ENCODE measurements around the gene KATNB1. TPM values are rescaled to one million over a fixed set of nuclear protein-coding genes. Genes with fewer than 3 reads are reported as not detected.

Gene KATNB1
- total RNA-seq, 1 experiment from 2014 or later, result 60.4 TPM

DNA sequence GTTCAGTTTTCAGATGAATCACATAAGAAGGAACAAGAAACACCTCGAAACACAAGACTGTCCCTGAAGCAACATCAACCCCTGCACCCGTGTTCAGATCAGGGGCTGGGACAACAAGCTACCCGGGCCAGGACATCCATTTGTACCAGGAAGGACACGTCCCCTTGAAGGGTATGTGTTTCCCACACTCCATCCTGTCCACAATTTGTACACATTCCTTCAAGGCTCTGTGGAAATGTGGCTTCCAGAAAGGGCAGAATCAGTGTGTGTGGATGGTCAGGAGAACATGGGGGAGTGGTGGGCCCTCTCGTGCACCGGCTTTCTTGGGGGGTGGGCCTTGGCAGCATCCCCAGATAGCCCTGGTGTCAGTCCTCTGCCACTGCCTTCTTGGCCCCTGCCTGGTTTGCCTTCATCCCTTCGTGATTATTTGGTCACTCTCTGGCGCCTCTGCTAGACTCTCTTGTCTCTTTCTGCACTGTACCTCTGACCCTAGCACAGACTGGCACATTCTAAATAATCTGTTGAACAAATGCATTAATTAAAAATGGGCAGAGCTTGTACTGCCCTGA, 56.4 kb downstream of the KATNB1 start:
- DNase-seq (ENCODE audit: low spot score), result no peak
- no peak overlapping the region for H3K4me3 Mint-ChIP-seq
- no peak for ATAC-seq
- H3K27ac Mint-ChIP-seq, result no peak overlapping the region
- H3K36me3 Mint-ChIP-seq, result no peaks in the 10 kb centered on the region
- ChIA-PET POLR2A (no interaction called here), CTCF (interaction anchor here (0.5 to 2.0 kb wide), 3 partner anchors 16 to 315 kb away, joined by 3 to 8 read pairs (median 5); no protein-coding TSS in a partner anchor)
- H3K4me1 Mint-ChIP-seq, result peaks cover 12% of the 10 kb centered on the region
- H3K9me3 Mint-ChIP-seq, result no peaks in the 10 kb centered on the region
- peaks cover 2% of the 10 kb centered on the region; the same call in 1 of the 2 replicates for H3K27me3 Mint-ChIP-seq (ENCODE audit: low read depth)
- TF ChIP-seq ZNF263 (CRISPR knock-in tag; IDR thresholded peaks at IDR 0.05; ENCODE audit: low read depth) (no peak), TCF7 (CRISPR knock-in tag; IDR thresholded peaks at IDR 0.05; ENCODE audit: low read depth) (no peak), ZNF396 (CRISPR knock-in tag; IDR thresholded peaks at IDR 0.05; ENCODE audit: borderline replicate concordance) (no peak), GABPB1 (CRISPR knock-in tag; IDR thresholded peaks at IDR 0.05) (no peak), ATF3 (CRISPR knock-in tag; conservative IDR thresholded peaks at IDR 0.05) (no peak), ZNF281 (CRISPR knock-in tag; IDR thresholded peaks at IDR 0.05) (no peak), NFE2L1 (CRISPR knock-in tag; IDR thresholded peaks at IDR 0.05) (no peak), SMAD3 (CRISPR knock-in tag; IDR thresholded peaks at IDR 0.05; ENCODE audit: borderline replicate concordance) (no peak), FOXK1 (CRISPR knock-in tag; IDR thresholded peaks at IDR 0.05) (no peak), AR (CRISPR knock-in tag; IDR thresholded peaks at IDR 0.05) (no peak), OVOL2 (CRISPR knock-in tag; IDR thresholded peaks at IDR 0.05; ENCODE audit: borderline replicate concordance) (no peak), TEAD1 (CRISPR knock-in tag; IDR thresholded peaks at IDR 0.05) (no peak), MXD4 (CRISPR knock-in tag; IDR thresholded peaks at IDR 0.05; ENCODE audit: borderline replicate concordance) (no peak), ZNF671 (CRISPR knock-in tag; IDR thresholded peaks at IDR 0.05) (no peak), ZNF532 (CRISPR knock-in tag; IDR thresholded peaks at IDR 0.05; ENCODE audit: borderline replicate concordance) (no peak), ATF2 (CRISPR knock-in tag; IDR thresholded peaks at IDR 0.05; ENCODE audit: borderline replicate concordance, low read depth) (no peak)
- TF ChIP-seq, protein P1, sequence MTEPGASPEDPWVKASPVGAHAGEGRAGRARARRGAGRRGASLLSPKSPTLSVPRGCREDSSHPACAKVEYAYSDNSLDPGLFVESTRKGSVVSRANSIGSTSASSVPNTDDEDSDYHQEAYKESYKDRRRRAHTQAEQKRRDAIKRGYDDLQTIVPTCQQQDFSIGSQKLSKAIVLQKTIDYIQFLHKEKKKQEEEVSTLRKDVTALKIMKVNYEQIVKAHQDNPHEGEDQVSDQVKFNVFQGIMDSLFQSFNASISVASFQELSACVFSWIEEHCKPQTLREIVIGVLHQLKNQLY (CRISPR knock-in tag; IDR thresholded peaks at IDR 0.05), result no peak
- TF ChIP-seq, protein P2, sequence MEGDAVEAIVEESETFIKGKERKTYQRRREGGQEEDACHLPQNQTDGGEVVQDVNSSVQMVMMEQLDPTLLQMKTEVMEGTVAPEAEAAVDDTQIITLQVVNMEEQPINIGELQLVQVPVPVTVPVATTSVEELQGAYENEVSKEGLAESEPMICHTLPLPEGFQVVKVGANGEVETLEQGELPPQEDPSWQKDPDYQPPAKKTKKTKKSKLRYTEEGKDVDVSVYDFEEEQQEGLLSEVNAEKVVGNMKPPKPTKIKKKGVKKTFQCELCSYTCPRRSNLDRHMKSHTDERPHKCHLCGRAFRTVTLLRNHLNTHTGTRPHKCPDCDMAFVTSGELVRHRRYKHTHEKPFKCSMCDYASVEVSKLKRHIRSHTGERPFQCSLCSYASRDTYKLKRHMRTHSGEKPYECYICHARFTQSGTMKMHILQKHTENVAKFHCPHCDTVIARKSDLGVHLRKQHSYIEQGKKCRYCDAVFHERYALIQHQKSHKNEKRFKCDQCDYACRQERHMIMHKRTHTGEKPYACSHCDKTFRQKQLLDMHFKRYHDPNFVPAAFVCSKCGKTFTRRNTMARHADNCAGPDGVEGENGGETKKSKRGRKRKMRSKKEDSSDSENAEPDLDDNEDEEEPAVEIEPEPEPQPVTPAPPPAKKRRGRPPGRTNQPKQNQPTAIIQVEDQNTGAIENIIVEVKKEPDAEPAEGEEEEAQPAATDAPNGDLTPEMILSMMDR (IDR thresholded peaks at IDR 0.05), result no peak
- TF ChIP-seq, protein P3, sequence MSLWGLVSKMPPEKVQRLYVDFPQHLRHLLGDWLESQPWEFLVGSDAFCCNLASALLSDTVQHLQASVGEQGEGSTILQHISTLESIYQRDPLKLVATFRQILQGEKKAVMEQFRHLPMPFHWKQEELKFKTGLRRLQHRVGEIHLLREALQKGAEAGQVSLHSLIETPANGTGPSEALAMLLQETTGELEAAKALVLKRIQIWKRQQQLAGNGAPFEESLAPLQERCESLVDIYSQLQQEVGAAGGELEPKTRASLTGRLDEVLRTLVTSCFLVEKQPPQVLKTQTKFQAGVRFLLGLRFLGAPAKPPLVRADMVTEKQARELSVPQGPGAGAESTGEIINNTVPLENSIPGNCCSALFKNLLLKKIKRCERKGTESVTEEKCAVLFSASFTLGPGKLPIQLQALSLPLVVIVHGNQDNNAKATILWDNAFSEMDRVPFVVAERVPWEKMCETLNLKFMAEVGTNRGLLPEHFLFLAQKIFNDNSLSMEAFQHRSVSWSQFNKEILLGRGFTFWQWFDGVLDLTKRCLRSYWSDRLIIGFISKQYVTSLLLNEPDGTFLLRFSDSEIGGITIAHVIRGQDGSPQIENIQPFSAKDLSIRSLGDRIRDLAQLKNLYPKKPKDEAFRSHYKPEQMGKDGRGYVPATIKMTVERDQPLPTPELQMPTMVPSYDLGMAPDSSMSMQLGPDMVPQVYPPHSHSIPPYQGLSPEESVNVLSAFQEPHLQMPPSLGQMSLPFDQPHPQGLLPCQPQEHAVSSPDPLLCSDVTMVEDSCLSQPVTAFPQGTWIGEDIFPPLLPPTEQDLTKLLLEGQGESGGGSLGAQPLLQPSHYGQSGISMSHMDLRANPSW (CRISPR knock-in tag; conservative IDR thresholded peaks at IDR 0.05; ENCODE audit: low read depth), result no peak
